ENCODE results near the gene XRCC6.
"Not testable (repeated sequence)": the region's sequence is repeated elsewhere in the genome, so short reads cannot be mapped to it uniquely, and the experiment has no call there.

DNA sequence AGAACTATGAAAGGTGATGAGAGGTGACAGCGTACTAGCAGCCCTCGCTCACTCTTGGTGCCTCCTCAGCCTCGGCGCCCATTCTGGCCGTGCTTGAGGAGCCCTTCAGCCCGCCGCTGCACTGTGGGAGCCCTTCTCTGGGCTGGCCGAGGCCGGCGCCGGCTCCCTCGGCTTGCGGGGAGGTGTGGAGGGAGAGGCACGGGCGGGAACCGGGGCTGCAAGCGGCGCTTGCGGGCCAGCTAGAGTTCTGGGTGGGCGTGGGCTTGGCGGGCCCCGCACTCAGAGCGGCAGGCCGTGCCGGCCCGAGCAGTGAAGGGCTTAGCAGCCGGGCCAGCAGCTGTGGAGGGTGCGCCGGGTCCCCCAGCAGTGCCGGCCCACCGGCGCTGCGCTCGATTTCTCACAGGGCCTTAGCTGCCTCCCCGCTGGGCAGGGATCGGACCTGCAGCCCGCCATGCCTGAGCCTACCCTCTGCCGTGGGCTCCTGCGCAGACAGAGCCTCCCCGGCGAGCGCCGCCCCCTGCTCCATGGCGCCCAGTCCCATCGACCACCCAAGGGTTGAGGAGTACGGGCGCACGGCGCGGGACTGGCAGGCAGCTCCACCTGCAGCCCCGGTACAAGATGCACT lies 27.6 kb upstream of the XRCC6 start:
- TF ChIP-seq, protein P1, sequence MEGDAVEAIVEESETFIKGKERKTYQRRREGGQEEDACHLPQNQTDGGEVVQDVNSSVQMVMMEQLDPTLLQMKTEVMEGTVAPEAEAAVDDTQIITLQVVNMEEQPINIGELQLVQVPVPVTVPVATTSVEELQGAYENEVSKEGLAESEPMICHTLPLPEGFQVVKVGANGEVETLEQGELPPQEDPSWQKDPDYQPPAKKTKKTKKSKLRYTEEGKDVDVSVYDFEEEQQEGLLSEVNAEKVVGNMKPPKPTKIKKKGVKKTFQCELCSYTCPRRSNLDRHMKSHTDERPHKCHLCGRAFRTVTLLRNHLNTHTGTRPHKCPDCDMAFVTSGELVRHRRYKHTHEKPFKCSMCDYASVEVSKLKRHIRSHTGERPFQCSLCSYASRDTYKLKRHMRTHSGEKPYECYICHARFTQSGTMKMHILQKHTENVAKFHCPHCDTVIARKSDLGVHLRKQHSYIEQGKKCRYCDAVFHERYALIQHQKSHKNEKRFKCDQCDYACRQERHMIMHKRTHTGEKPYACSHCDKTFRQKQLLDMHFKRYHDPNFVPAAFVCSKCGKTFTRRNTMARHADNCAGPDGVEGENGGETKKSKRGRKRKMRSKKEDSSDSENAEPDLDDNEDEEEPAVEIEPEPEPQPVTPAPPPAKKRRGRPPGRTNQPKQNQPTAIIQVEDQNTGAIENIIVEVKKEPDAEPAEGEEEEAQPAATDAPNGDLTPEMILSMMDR (IDR thresholded peaks at IDR 0.05): not testable (repeated sequence)
- TF ChIP-seq POLR2A, EP300, POLR2AphosphoS5 (IDR thresholded peaks at IDR 0.05): not testable (repeated sequence)
